DOHH2 (cell line): ENCODE data around the gene TSKS.

Experiments used
- H3F3A ChIP-seq: fragments of 200-600 bp; sonication (generic), shearing (Covaris generic); 2 replicates; pipeline ENCODE4 v1.6.0; 2016; ENCODE audit warnings: antibody characterized with exemption, mild to moderate bottlenecking; ENCODE audit not compliant: control insufficient read depth, insufficient read depth
- H3K27ac ChIP-seq: fragments of 200-600 bp; sonication (generic); 2 replicates; pipeline ENCODE4 v1.5.1; 2014; ENCODE audit warnings: low read depth, mild to moderate bottlenecking, low read length, moderate library complexity
- H3K27me3 ChIP-seq: fragments of 200-600 bp; sonication (generic); 2 replicates; pipeline ENCODE4 v1.6.1; 2014; ENCODE audit warnings: mild to moderate bottlenecking, low read length, mixed read lengths; ENCODE audit not compliant: control insufficient read depth
- H3K36me3 ChIP-seq: fragments of 200-600 bp; sonication (generic); 2 replicates; pipeline ENCODE4 v1.6.1; 2014; ENCODE audit warnings: mild to moderate bottlenecking, low read length, moderate library complexity, mixed read lengths; ENCODE audit not compliant: control insufficient read depth
- H3K4me1 ChIP-seq: fragments of 200-600 bp; sonication (generic); 2 replicates; pipeline ENCODE4 v1.6.1; 2014; ENCODE audit warnings: mild to moderate bottlenecking, low read length, mixed read lengths; ENCODE audit not compliant: control insufficient read depth
- H3K4me2 ChIP-seq: fragments of 200-600 bp; sonication (generic); 2 replicates; pipeline ENCODE4 v1.6.0; 2014; ENCODE audit warnings: mild to moderate bottlenecking, low read length, moderate library complexity
- H3K4me3 ChIP-seq: fragments of 200-600 bp; sonication (generic); 2 replicates; pipeline ENCODE4 v1.5.1; 2014; ENCODE audit warnings: mild to moderate bottlenecking, low read length, mixed read lengths
- H3K79me2 ChIP-seq: fragments of 200-600 bp; sonication (generic); 2 replicates; pipeline ENCODE4 v1.6.1; 2014; ENCODE audit warnings: mild to moderate bottlenecking, low read length, mixed read lengths; ENCODE audit not compliant: control insufficient read depth
- H3K9me2 ChIP-seq: fragments of 200-600 bp; sonication (generic); replicated peaks from 2 replicates; pipeline ENCODE4 v1.6.1; 2014; ENCODE audit warnings: mild to moderate bottlenecking, low read length, mixed read lengths; ENCODE audit not compliant: control insufficient read depth
- H3K9me3 ChIP-seq: fragments of 200-600 bp; sonication (generic); 2 replicates; pipeline ENCODE4 v1.6.1; 2014; ENCODE audit warnings: antibody characterized with exemption, low read length, mixed read lengths; ENCODE audit not compliant: control insufficient read depth, insufficient read depth
- H4K20me1 ChIP-seq: fragments of 200-600 bp; sonication (generic); 2 replicates; pipeline ENCODE4 v1.6.0; 2014; ENCODE audit warnings: low read depth, mild to moderate bottlenecking, antibody characterized with exemption, low read length, moderate library complexity; ENCODE audit not compliant: control insufficient read depth, insufficient read depth
- EZH2phosphoT487 ChIP-seq: fragments of 200-600 bp; sonication (generic); IDR thresholded peaks from 2 replicates; pipeline ENCODE4 v1.6.1; 2017; ENCODE audit warnings: borderline replicate concordance, mild to moderate bottlenecking, antibody characterized with exemption, low read length, moderate library complexity, mixed read lengths
- TF ChIP-seq, protein P1 (sequence below): fragments of 200-600 bp; sonication (generic); IDR thresholded peaks from one replicate; pipeline ENCODE4 v1.5.1; 2014; ENCODE audit warnings: antibody characterized with exemption, mild to moderate bottlenecking, low read depth, low read length; ENCODE audit not compliant: poor library complexity, severe bottlenecking

TSKS gene

DNA sequence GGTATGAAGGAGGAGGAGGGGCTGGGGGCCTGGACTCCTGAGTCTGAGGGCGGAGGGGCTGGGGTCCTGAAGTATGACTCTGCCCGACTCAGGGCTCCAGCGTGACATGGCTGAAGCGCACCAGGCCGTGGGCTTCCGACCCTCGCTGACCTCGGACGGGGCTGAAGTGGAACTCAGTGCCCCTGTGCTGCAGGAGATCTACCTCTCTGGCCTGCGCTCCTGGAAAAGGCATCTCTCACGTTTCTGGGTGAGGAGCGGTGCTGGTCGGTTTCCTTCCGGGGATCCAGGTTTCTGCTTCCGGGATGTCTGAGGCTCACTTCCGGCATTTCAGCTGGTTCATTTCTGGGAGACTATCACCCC, 71.0 kb downstream of the TSKS start:
- Histone ChIP-seq H3K4me2 (no peak overlapping the region), H3K9me2 (no peaks in the 10 kb centered on the region), H3K27ac (no peak overlapping the region), H3K9me3 (no peaks in the 10 kb centered on the region), H4K20me1 (no peaks in the 10 kb centered on the region), H3F3A (no peaks in the 10 kb centered on the region; the same call in 1 of the 2 replicates), H3K79me2 (no peaks in the 10 kb centered on the region), H3K4me1 (peaks cover 9% of the 10 kb centered on the region), H3K27me3 (no peaks in the 10 kb centered on the region), H3K36me3 (peaks cover 36% of the 10 kb centered on the region), H3K4me3 (no peak overlapping the region)
- TF ChIP-seq, protein P1, sequence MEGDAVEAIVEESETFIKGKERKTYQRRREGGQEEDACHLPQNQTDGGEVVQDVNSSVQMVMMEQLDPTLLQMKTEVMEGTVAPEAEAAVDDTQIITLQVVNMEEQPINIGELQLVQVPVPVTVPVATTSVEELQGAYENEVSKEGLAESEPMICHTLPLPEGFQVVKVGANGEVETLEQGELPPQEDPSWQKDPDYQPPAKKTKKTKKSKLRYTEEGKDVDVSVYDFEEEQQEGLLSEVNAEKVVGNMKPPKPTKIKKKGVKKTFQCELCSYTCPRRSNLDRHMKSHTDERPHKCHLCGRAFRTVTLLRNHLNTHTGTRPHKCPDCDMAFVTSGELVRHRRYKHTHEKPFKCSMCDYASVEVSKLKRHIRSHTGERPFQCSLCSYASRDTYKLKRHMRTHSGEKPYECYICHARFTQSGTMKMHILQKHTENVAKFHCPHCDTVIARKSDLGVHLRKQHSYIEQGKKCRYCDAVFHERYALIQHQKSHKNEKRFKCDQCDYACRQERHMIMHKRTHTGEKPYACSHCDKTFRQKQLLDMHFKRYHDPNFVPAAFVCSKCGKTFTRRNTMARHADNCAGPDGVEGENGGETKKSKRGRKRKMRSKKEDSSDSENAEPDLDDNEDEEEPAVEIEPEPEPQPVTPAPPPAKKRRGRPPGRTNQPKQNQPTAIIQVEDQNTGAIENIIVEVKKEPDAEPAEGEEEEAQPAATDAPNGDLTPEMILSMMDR, result no peak
- no peak for TF ChIP-seq EZH2phosphoT487

DNA sequence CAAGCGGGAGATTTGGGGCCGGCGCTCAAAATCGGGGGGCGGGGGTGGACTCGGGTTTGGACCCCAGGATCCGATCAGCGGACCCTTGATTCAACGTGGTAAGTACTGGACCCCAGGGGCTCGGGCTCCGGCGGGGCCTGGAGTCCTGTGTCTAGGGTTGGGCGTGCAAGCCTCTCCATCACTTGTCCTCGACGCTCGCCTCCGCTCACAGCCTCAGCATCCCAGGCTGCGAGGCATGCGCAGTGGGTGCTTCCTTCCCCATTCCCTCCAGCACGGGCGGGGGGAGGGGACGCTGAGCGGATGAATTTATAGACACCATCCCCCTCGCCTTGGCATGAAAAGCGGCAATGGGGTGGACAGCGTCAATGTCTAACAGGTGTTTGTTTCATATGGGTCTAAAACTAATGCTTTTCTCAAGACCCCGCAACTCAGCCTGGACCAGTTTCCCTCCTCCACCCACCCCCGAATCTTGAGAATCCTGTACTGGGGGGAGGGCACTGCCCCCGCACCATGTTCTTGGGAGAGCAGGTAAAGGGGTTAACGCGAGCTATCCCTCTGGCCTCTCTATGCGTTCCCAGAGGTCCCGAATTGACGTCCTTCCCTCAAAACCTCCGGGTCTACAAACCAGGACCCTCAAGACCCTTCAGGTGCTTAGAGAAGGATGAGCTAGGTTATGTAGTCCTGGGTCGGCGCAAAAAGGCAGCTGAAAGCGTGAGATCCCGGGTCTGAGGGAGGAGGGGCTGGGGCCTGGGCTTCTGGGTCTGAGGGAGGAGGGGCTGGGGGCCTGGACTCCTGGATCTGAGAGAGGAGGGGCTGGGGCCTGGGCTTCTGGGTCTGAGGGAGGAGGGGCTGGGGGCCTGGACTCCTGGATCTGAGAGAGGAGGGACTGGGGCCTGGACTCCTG, 71.6 kb downstream of the TSKS start:
- H3K9me2 ChIP-seq, result no peaks in the 10 kb centered on the region
- no peaks in the 10 kb centered on the region for H3K27me3 ChIP-seq
- peaks cover 9% of the 10 kb centered on the region for H3K4me1 ChIP-seq
- no peaks in the 10 kb centered on the region; the same call in 1 of the 2 replicates for H3F3A ChIP-seq
- no peaks in the 10 kb centered on the region for H3K79me2 ChIP-seq
- TF ChIP-seq, protein P1, result no peak
- TF ChIP-seq EZH2phosphoT487, result no peak
- H3K4me2 ChIP-seq, result no peak overlapping the region
- peaks cover 40% of the 10 kb centered on the region for H3K36me3 ChIP-seq
- no peaks in the 10 kb centered on the region for H3K9me3 ChIP-seq
- H3K27ac ChIP-seq, result no peak overlapping the region
- no peak overlapping the region for H3K4me3 ChIP-seq
- H4K20me1 ChIP-seq, result no peaks in the 10 kb centered on the region

DNA sequence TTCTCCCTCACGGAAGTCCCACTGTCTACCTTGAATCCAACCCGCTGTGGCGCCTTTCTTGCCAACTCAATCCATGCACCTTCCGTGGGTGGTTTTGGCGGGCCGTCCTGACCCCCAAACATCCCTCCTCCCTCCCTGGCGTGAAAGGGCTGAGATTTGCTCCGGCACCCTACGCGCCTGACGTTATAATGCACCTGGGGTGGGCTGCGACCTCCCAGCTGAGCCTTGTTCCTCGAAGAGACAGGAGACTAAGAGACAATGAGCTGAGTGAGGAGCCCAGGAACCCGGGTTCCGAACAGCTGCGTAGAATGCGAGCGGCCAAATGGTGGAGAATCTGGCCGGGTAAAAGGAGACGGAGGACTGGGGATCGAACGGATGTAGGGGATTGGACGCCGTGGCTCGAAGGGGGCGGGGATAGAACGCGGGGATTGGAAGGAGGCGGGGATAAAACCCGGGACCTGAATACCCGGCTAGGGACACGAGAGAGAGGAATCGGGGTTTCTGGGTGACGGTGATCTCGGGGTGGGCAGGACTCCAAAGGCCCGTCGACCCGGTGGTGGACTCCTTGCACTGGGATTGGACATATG, 72.4 kb downstream of the TSKS start, which contains the start of gene CPT1C:
CPT1C (plus strand) TSS at position 461 of the 587 bp plus-strand sequence. CDS start 1,137 bp downstream, outside the sequence.
- no peak within 1 kb of the TSS for H3K4me2 ChIP-seq
- no peaks in the 10 kb centered on the region for H3K9me3 ChIP-seq
- no peaks in the 10 kb centered on the region for H3K27me3 ChIP-seq
- TF ChIP-seq EZH2phosphoT487, result no peak
- TF ChIP-seq, protein P1, result no peak
- no peak within 1 kb of the TSS for H3K27ac ChIP-seq
- H3K4me3 ChIP-seq, result no peak within 1 kb of the TSS
- no peaks in the 10 kb centered on the region for H3K9me2 ChIP-seq
- peaks cover 3% of the 10 kb centered on the region; the same call in 1 of the 2 replicates for H4K20me1 ChIP-seq
- no peaks in the 10 kb centered on the region; the same call in 1 of the 2 replicates for H3F3A ChIP-seq
- peaks cover 9% of the 10 kb centered on the region for H3K4me1 ChIP-seq
- H3K36me3 ChIP-seq, result peaks cover 47% of the 10 kb centered on the region
- H3K79me2 ChIP-seq, result no peaks in the 10 kb centered on the region
